GM15510 (cell line): Measurements from ENCODE around the gene GALNT18.

Experiments
- POLR2A ChIP-seq: IDR thresholded peaks from 3 replicates; pipeline ENCODE4 v1.6.1; 2011; ENCODE audit warnings: borderline replicate concordance; ENCODE audit not compliant: insufficient read length; ENCODE audit errors: extremely low read depth

Gene GALNT18

DNA sequence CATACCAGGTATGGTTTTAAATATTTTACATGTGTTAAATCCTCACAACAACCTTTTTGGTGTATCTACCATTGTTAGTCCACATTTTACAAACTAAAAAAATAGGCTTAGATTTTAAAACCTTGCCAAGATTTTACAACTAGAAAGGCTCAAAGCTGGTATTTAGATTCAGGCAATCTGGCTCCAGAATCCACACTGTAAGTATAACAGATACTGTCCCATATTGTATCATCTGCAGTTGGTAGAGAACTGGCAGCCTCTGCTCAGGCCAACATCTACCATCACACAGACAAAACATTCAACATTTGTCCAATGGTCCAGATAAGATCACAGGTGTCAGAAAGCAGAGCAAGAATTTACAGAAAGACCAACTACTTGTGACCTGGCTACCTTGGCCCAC lies 299.7 kb downstream of the GALNT18 start:
- TF ChIP-seq POLR2A = no peak

DNA sequence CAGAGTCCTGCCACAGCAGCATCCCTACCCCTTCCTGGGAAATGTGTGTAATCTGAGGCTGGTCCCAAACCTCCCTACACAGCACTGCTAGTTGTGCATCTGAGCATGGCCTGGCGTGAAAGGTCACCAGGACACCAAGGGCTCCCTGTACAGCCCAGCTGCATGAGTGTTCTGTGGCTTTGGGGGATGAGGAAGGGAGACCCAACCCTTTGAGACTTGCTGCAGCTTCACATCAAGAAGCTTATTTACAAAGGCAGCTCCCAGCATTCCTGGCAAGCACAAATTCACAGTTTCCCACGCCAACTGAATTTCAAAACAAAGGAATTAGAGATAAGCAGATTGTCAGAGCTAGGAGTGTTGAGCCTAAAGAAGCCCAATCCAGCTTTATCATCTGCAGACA lies 301.0 kb downstream of the GALNT18 start:
- TF ChIP-seq POLR2A = no peak

DNA sequence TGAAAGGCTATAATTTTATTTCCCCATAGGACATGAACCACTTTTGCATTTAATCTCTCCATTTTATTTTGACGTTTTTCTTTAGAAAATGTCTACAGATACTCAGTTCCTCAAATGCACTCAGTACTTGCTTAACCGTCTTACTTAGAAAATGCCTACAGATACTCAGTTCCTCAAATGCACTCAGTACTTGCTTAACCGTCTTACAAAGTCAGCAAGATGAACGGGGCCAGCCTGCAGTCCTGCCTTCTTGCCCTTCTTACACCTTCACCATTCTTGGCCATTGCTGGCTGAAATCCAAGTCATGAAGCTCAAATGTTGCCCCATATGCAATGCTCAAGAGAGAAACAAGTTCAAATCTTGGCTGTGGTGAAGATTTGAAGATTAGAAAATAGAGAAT lies 302.8 kb downstream of the GALNT18 start:
- no peak for TF ChIP-seq POLR2A

DNA sequence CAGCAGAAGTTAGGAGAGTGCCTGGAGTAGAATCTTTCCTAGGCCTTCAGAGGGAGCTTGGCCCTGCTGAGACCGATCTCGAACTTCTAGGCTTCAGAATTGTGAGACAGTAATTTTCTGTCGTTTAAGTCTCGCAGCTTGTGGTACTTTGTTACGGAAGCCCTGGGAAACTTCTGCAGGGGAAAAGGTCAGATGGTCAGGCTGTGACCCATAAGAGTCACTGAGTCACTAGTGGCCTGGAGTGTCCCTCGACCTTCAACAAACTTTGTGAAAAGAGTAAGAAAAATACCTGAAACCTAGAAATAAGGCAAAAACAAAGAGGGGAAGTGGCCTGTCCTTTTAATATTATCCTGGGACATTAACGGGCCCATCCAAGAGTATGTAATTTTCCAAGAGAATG lies 303.3 kb downstream of the GALNT18 start:
- no peak for TF ChIP-seq POLR2A

- no peak for TF ChIP-seq POLR2A
These were observed 305.1 kb downstream of the GALNT18 start for GRCh38 chr11:11316651-11317230.

- TF ChIP-seq POLR2A = no peak
These were observed 307.7 kb downstream of the GALNT18 start for GRCh38 chr11:11313902-11314692.

DNA sequence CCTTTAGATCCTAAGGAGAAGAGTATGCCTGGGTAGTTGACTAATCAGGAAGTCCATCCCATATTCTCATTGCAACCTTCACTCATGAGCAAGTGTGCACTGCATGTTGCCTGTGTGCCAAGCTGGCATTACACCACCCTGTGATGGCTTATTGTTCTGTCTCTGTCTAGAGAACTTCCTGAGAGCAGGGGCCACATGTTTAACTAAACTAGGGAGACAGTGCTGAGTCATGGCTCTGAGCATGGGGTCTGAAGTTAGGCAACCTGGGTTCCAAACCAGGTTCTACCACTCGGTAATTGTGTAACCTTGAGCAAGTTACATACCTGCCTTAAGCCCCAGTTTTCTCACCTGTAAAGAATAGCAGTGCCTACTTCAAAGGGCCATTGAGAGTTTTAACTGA lies 308.4 kb downstream of the GALNT18 start:
- TF ChIP-seq POLR2A = no peak

- no peak for TF ChIP-seq POLR2A
These were observed 309.1 kb downstream of the GALNT18 start for GRCh38 chr11:11312738-11313137.

- no peak for TF ChIP-seq POLR2A
These were observed 310.6 kb downstream of the GALNT18 start for GRCh38 chr11:11311169-11311568.

DNA sequence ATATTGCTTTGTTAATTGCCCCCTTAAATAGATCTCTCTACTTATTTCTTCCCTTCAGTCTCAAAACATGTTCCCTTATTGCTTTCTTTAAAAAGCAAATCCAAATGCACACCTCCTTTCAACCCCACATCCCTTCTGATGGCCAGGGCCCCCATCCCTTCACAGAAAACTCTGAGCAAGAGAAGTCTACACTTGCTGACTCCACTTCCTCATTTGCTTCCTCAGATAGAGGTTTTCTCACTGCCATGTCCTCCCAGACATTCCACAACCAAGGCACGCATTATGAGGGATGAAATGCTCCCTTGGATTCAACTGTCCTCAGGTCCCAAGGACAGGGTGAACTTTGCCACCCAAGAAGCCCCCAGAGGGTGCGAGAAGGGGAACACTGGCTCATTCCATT lies 311.9 kb downstream of the GALNT18 start:
- no peak for TF ChIP-seq POLR2A

DNA sequence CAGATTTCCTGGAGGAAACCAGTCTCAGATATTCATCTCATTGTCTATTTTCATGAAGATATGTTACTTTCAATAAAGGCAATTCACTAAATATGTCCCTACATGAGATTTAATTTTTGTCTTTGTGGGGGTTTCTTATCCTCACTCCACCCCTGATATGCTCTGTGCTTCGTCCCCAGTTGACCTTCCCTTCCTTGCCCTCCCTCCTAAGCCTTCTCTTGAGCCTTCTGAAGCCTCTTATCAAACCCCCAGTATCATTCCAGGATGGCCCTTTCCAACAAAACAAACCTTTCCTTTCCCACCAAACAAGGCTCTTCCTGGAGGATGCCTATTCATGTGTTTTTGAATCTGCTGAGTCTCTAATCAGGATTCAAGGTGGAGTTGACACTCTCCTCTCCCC lies 313.6 kb downstream of the GALNT18 start:
- no peak for TF ChIP-seq POLR2A

- no peak for TF ChIP-seq POLR2A
These were observed 314.9 kb downstream of the GALNT18 start for GRCh38 chr11:11306855-11307254.

GRCh38 chr11:11304550-11304949 lies 317.3 kb downstream of the GALNT18 start:
- no peak for TF ChIP-seq POLR2A

- TF ChIP-seq POLR2A = no peak
These were observed 319.2 kb downstream of the GALNT18 start for GRCh38 chr11:11302565-11302964.

GRCh38 chr11:11301212-11301611 lies 320.6 kb downstream of the GALNT18 start:
- no peak for TF ChIP-seq POLR2A

DNA sequence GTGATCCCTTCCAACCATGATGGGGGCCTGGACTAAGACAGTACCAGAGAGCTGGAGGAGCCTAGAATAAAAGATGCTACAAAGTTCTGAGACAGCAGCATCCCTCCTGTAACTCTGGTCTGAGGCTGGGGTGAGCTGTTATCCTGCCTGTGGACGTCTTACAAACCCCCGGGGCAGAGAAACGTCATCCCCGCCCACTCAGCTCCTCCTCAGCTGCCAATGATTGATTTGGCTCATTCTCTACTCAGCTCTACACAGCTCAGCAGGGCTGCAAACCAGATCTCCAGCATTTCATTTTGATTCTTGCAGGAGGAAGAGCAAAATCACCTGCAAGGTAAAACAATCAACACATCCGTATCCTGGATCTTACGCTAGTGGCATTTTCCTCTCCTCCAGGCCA lies 324.2 kb downstream of the GALNT18 start:
- TF ChIP-seq POLR2A = no peak
